Sigmoid colon (tissue), 7 donors: ENCODE measurements around the gene KLHL8. TPM values are rescaled to one million over a fixed set of nuclear protein-coding genes. Genes with fewer than 3 reads are reported as not detected.
"Not testable (repeated sequence)": the region's sequence is repeated elsewhere in the genome, so short reads cannot be mapped to it uniquely, and the experiment has no call there.

Experiments
- DNase-seq: peaks from one replicate; pipeline ENCODE4 v3.0.0-alpha.2; 2019
- H3K27ac ChIP-seq, 4 donors: fragments of 200-600 bp; sonication (generic); one replicate each; pipeline ENCODE4 v1.5.1; 2016 to 2019; ENCODE audit warnings: mild to moderate bottlenecking in 1 of 4
- H3K27me3 ChIP-seq, 3 donors: fragments of 200-600 bp; sonication (generic); one replicate each; pipeline ENCODE4 v1.5.1; 2019; ENCODE audit warnings: mild to moderate bottlenecking in 1 of 3
- H3K36me3 ChIP-seq, 4 donors: fragments of 200-600 bp; sonication (generic); one replicate each; pipeline ENCODE4 v1.5.1; 2016 to 2019
- H3K4me1 ChIP-seq, 4 donors: fragments of 200-600 bp; sonication (generic); one replicate each; pipeline ENCODE4 v1.5.1; 2017 to 2019
- H3K4me3 ChIP-seq, 4 donors: fragments of 200-600 bp; sonication (generic); one replicate each; pipeline ENCODE4 v1.5.1; 2017 to 2019; ENCODE audit warnings: mild to moderate bottlenecking in 2 of 4, moderate library complexity in 1 of 4
- H3K9me3 ChIP-seq, 4 donors: fragments of 200-600 bp in 3 of 4; sonication (generic) in 3 of 4; one replicate each; pipeline versions ENCODE4 v1.5.1 to v1.6.1; 2013 to 2019
- CTCF ChIP-seq, 4 experiments: fragments of 450-650 bp in 3 of 4; fragments of 200-600 bp in 1 of 4; IDR thresholded peaks; one replicate each; pipeline ENCODE4 v1.5.1; 2016 to 2019; ENCODE audit warnings: antibody characterized with exemption in 4 of 4, mild to moderate bottlenecking in 3 of 4, moderate library complexity in 2 of 4
- EP300 ChIP-seq, 4 donors: sonication (generic); formaldehyde crosslinking; IDR thresholded peaks; one replicate each; pipeline ENCODE4 v1.6.1; 2017; ENCODE audit warnings: antibody characterized with exemption in 4 of 4
- POLR2A ChIP-seq, 2 donors: fragments of 450-650 bp; IDR thresholded peaks; one replicate each; pipeline ENCODE4 v1.6.1; 2016; ENCODE audit warnings: antibody characterized with exemption in 2 of 2, mild to moderate bottlenecking in 2 of 2, moderate library complexity in 2 of 2
- POLR2AphosphoS5 ChIP-seq, 4 donors: sonication (generic); formaldehyde crosslinking; IDR thresholded peaks; one replicate each; pipeline ENCODE4 v1.6.1; 2017; ENCODE audit warnings: antibody characterized with exemption in 4 of 4
- WGBS, 2 donors: extraction: QIAGEN DNeasy Blood & Tissue Kit; methylation state at CpG; one replicate each; pipeline ENCODE4 v1.1.7; 2013; 5-methylcytosine and 5-hydroxymethylcytosine counted together
- intact Hi-C: fragments of 100-400 bp; cut with DNase I; formaldehyde crosslinking; loops from one replicate; pipeline ENCODE4 v1.15.1; 2023
- polyA plus RNA-seq, 3 donors: library from polyadenylated mRNA; stranded (reverse); fragments of 200-250 nt; gene quantifications; one replicate each; pipeline ENCODE4 v1.2.3, GENCODE V29; 2013
- total RNA-seq, 4 donors: library from RNA; depleted of rRNA; stranded (reverse); fragments of >200 nt; gene quantifications; one replicate each; pipeline ENCODE4 v1.1.0, GENCODE V29; 2016
- donor health status: healthy with polysubstance abuse.
- donor health status: Bipolar disorder and iron deficiency.
- donor health status: healthy.

The KLHL8 gene
- total and polyA plus RNA-seq, 7 donors: 6.4 to 21.4 (median 9.6) TPM

GRCh38 chr4:87150498-87151261, 69.7 kb downstream of the KLHL8 start:
- intact Hi-C loops: loop anchor here (1.0 to 10.0 kb wide), 3 partner anchors 85 to 314 kb away; no protein-coding TSS in a partner anchor
- 15 to 36% methylated on average over 2 of the region's 2 CpGs for WGBS, 2 donors
- DNase-seq: no peak
- H3K27ac ChIP-seq: peak overlapping the region in 3 of 4 donors; percentile 53 to 70 (median 63)
- no peak overlapping the region for H3K4me3 ChIP-seq
- H3K36me3 ChIP-seq: peaks cover 0 to under 1% (median 0%) of the 10 kb centered on the region in 4 donors
- TF ChIP-seq CTCF (IDR thresholded peaks at IDR 0.05): peak; percentile 70 to 91 (median 86)
- peak in 2 of 4 donors; percentile 13 to 18 for TF ChIP-seq POLR2AphosphoS5 (IDR thresholded peaks at IDR 0.05)
- TF ChIP-seq POLR2A (IDR thresholded peaks at IDR 0.05): no peak
- no peak for TF ChIP-seq EP300 (IDR thresholded peaks at IDR 0.05)
- no peaks in the 10 kb centered on the region for H3K27me3 ChIP-seq
- no peaks in the 10 kb centered on the region for H3K9me3 ChIP-seq
- H3K4me1 ChIP-seq: peaks cover 0 to 35% (median 22%) of the 10 kb centered on the region in 4 donors

DNA sequence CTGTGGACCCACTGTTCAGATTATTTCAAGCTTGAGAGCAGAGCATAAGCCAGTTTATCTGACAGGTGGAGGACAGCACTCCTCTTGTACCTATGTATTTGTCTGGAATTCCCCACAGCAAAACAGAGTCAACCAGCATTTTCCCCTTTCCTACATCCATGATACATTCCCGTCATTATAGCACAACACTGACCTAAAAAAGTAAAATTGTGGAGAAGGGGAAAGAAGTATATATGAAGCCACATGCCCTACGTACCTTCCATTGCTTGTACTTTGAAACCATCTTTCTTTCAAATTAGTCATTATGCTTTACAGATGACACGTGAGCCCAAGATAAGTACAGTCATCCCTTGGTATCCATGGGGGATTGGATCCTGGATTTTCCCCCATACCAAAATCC, 73.3 kb downstream of the KLHL8 start:
- Histone ChIP-seq H3K27me3 (no peaks in the 10 kb centered on the region), H3K4me3 (no peak overlapping the region), H3K36me3 (peaks cover 0 to 23% (median 6%) of the 10 kb centered on the region in 4 donors), H3K4me1 (peaks cover 0 to 24% (median 17%) of the 10 kb centered on the region in 4 donors), H3K9me3 (no peaks in the 10 kb centered on the region), H3K27ac (no peak overlapping the region)
- DNase-seq: no peak
- TF ChIP-seq EP300 (IDR thresholded peaks at IDR 0.05) (no peak), POLR2A (IDR thresholded peaks at IDR 0.05) (no peak), CTCF (IDR thresholded peaks at IDR 0.05) (no peak)
- intact Hi-C loops: no loop called here
- 85 to 87% methylated on average over 3 of the region's 3 CpGs for WGBS, 2 donors

- H3K27me3 ChIP-seq, intact Hi-C loops, DNase-seq, H3K9me3 ChIP-seq, H3K4me3 ChIP-seq, H3K27ac ChIP-seq: not testable (repeated sequence)
- Histone ChIP-seq H3K4me1 (peaks cover 0 to 12% (median 10%) of the 10 kb centered on the region in 4 donors), H3K36me3 (peaks cover 0 to 31% (median 9%) of the 10 kb centered on the region in 4 donors)
- WGBS, 2 donors: 96 to 98% methylated on average over 6 of the region's 6 CpGs
These were observed 74.5 kb downstream of the KLHL8 start for GRCh38 chr4:87145934-87146333.

- Histone ChIP-seq H3K9me3 (no peaks in the 10 kb centered on the region), H3K27ac (no peak overlapping the region), H3K36me3 (peaks cover 0 to 47% (median 9%) of the 10 kb centered on the region in 4 donors), H3K27me3 (no peaks in the 10 kb centered on the region), H3K4me3 (no peak overlapping the region), H3K4me1 (no peaks in the 10 kb centered on the region)
- WGBS, 2 donors: 59 to 68% methylated on average over 2 of the region's 2 CpGs
- DNase-seq: no peak
- intact Hi-C loops: no loop called here
- TF ChIP-seq EP300 (IDR thresholded peaks at IDR 0.05) (no peak), POLR2A (IDR thresholded peaks at IDR 0.05) (no peak), POLR2AphosphoS5 (IDR thresholded peaks at IDR 0.05) (no peak), CTCF (IDR thresholded peaks at IDR 0.05) (no peak)
These were observed 76.1 kb downstream of the KLHL8 start for GRCh38 chr4:87144356-87144755.

DNA sequence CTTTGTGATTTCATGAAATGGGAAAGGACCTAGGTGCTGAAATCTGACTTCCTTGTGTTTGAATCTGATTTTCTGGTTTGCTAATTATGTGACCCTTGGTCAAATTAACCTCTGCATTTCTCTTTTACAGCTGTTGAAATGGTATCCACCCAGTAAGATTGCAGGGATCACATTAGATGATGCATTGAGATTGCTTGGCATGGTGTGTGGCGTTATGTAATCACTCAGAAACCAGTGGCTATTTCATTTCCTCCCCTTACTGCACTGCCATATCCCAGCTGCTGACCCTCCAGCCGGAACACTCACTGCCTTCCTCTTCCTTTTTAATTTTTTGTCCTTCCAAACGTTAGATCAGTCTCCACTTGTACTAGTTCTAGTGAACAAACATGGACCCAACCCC, 79.0 kb downstream of the KLHL8 start:
- no peaks in the 10 kb centered on the region for H3K4me1 ChIP-seq
- 11 to 55% methylated on average over 3 of the region's 3 CpGs for WGBS, 2 donors
- H3K27ac ChIP-seq: no peak overlapping the region
- no peak for TF ChIP-seq POLR2AphosphoS5 (IDR thresholded peaks at IDR 0.05)
- no peak for TF ChIP-seq EP300 (IDR thresholded peaks at IDR 0.05)
- no peak for DNase-seq
- H3K36me3 ChIP-seq: peaks cover 3 to 76% (median 12%) of the 10 kb centered on the region in 4 donors
- H3K27me3 ChIP-seq: no peaks in the 10 kb centered on the region
- no peak overlapping the region for H3K4me3 ChIP-seq
- intact Hi-C loops: no loop called here
- no peaks in the 10 kb centered on the region for H3K9me3 ChIP-seq
